Stimulated activated CD8-positive, alpha-beta memory T cell treated with anti-CD3 and anti-CD28 coated beads, Interleukin-4, amount 100 ng/mL, for 24 hours (primary cell): Measurements from ENCODE around the gene GRIP1.
"Not testable (repeated sequence)": the region's sequence is repeated elsewhere in the genome, so short reads cannot be mapped to it uniquely, and the experiment has no call there.

Source experiments
- DNase-seq: peaks from one replicate; pipeline ENCODE4 v3.0.0-alpha.2; 2020; ENCODE audit warnings: low read depth

GRIP1 gene

DNA sequence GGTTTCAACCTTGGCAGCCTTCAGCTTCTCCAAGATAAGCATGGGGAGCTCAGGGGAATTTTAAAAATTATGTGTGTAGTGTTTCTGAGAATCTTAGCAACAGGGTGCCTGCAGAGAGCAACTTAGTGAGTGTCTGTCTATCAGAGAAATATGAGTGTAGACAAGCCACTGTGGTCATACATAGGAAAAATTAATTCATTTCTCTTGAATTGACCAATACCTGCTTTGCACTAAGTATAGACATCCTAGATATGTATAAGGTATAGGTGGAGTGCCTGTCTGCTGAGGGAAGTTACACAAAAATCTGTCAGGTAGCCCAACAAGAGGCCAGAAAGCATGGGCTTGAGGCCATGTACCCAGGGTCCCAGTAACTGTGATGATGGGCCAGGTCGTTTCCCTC lies 355.9 kb downstream of the GRIP1 start:
- DNase-seq: no peak

DNA sequence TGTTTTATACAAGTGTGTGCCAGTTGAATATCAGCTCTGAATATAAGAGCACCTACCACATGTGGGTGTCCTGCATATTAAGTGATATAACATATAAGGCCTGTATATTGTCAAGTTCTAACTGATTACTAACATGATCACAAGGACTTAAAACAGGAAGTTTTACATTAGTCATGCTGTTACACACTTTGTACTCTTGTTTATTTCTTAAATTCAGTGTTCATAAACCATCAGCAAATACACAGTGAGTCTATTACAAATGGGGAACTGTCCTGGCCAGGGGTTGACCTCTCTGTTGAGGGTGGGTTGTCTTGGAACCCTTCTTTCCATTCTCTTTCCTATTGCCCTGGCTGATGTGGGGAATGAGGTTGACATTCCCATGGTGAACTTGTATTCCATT lies 357.4 kb downstream of the GRIP1 start:
- DNase-seq: no peak

DNA sequence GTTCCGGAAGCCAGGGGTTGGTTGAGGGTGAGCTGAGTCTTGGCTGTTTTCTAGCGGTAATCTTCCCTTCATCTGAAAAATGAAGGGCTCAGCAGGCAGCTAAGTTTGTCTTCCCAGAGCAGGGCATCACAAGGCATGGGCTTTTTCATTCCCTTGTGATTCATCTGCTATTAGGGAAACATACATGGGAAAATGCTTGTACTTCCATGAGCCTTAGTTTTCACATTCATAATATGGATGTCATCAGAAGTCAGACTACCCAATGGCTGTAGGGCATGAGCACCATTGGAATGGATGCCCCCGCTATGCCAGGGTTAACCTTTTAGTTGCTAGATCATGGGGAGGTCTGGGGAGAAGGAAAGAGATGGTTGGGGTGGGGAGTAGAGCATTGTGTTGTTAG lies 357.9 kb downstream of the GRIP1 start:
- DNase-seq: no peak

- DNase-seq: no peak
Observed at GRCh38 chr12:66319266-66319954, 359.5 kb downstream of the GRIP1 start.

DNA sequence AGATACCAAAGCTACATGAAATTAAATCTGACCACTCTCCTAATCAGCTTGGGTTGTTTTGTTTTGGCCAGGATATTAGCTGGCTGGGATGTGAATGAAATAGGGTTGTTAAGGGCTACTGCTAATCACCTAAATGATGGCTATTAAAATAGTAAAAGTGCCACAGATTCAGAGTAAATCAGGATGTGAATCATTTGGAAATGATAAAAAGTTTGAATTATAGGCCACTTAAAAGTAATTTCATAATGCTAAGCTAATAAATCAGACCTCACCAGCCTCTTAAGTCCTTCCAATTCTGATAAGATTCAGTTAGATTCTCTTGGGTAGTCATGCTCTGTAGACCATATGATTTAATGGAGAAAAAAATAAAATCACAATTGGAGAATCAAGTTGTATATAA lies 364.6 kb downstream of the GRIP1 start:
- no peak for DNase-seq

DNA sequence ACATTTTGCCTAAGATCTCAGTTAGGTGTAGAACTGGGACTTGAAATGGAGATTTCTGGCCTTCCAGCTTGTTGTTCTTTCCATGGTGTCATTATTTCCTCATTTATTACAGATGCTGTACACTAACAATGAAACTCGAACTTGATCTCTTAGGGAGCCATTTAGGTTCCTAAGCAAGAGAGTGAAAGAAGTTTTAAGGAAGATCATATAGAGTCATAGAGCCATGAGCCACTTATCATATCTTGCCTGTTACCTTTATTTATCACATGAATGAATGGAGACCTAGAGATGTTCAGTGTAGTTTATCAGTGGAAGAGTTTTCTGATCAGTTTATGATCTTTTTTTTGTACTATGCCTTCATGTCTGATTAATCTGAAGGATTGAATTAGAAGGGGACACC lies 366.7 kb downstream of the GRIP1 start:
- no peak for DNase-seq

DNA sequence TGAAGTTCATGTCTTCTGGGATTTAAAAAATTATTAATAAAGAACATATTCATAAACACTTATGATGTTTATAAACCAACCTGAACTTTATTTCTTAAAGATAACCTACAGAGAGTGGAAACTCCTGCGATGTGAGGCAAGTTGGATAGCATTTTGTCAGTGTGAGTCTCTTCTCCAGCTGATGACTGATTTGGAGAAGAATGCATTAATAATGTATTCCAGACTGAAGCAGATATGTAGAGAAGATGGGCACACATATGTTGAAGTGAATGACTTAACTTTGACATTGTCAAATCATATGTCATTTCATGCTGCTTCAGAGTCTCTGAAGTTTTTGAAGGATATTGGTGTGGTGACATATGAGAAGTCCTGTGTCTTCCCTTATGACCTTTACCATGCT lies 369.3 kb downstream of the GRIP1 start:
- DNase-seq: no peak

DNA sequence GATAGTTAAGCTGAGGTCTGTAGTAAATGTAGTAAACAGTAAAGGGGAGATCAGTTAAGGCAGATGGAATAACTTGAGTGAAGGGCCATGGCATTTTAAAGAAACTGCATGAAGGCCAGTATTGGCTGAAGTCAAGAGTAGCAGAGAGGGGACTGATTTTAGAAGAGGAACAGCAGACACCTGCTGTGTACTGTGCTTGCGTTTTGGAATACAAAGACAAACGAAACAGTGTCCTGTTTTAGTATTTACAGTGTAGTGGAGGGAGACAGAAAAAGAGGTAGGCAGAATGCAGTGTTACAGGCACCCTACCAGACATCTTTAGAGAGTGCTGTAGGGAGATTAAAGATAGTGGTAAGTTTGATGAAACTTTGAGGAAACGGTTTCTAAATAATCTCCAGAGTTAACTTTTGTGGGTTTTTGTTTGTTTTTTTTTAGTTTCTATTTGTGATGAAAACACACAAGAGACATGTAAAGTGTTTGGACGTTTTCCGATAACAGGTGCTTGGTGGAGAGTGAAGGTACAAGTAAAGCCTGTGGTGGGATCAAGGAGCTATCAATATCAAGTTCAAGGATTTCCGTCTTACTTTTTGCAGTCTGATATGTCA lies 374.5 kb downstream of the GRIP1 start:
- no peak for DNase-seq

DNA sequence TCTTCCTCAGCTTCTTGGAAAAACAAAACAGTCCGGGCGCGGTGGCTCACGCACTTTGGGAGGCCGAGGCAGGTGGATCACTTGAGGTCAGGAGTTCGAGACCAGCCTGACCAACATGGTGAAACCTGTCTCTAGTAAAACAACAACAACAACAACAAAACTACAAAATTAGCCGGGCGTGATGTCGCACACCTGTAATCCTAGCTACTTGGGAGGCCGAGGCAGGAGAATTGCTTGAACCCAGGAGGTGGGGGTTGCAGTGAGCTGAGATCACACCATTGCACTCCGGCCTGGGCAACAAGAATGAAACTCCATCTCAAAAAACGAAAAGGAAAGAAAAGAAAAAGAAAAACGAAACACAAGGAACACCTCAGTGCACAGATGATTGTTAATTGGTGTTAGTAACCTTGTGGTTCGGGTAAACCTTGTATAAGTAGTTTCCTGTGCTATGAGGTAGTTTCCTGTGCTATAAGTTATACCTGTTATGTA lies 375.5 kb downstream of the GRIP1 start:
- DNase-seq: not testable (repeated sequence)

GRCh38 chr12:66302827-66303169 lies 376.1 kb downstream of the GRIP1 start:
- DNase-seq: no peak

DNA sequence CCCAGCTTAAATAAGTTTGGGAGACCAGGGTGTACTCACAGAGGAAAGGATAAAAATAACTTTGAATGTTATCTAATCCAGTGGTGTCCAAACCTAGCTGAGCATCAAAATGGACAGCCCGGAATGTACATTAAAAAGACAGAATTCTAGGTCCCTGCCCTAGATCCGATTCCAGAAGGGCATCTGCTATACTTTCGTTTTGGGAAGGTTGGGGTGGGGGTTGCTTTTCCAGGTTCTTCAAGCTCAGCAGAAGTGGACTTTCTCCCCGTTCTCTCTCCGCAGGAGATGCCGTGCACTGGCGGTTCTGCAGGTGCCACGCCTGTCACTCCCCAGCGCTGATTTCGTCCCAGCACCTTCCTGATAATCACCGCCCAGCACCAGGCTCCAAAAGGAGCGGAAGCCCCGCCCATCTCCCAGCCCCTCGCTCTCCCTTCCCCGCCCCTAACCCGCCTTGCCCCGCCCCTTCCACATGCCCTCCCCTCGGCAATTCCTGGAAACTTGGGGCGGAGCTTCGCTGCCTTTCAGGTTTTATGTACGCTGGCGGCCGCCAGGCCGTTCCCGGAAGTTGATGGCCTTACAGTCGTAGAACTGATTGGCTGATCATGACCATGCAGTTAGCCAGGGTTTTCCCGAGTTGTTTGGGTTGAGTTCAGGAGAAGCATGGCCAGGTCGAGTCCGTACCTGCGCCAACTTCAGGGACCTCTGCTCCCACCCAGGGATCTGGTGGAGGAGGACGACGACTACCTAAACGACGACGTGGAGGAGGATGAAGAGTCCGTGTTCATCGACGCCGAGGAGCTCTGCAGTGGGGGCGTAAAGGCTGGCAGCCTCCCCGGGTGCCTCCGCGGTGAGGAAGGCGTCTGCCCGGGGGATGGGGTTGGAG lies 376.7 kb downstream of the GRIP1 start, which contains the start of gene HELB:
Gene HELB (plus strand): TSS at position 550 of the 883 bp plus-strand sequence. CDS start 111 bp downstream, at position 661.
- peak; percentile 95 for DNase-seq

DNA sequence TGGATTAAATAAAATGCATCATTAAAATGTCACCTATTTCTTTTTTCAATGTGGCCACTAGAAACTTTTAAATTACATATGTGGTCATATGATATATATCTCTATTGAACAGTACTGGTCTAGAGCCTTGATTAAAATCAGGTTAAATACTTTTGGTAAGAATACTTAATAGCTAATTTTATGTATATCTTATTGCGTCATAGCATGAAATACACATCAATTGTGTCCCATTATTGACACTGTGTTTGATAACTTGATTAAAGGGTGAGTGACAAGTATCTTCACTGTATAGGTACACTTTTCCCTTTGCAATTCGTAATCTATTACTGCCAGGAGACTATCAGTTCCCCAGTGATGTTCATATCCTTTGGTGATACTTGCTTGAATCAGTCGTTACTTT lies 381.0 kb downstream of the GRIP1 start:
- DNase-seq: no peak
